ENCODE data around the gene IQCK.
"Not testable (repeated sequence)": the region's sequence is repeated elsewhere in the genome, so short reads cannot be mapped to it uniquely, and the experiment has no call there.

IQCK gene

GRCh38 chr16:19760356-19761060 is 42.4 kb downstream of the IQCK start:
- no peak for DNase-seq

GRCh38 chr16:19765860-19766553 is 47.9 kb downstream of the IQCK start:
- DNase-seq = peak; percentile 68 to 87 (median 78)

DNA sequence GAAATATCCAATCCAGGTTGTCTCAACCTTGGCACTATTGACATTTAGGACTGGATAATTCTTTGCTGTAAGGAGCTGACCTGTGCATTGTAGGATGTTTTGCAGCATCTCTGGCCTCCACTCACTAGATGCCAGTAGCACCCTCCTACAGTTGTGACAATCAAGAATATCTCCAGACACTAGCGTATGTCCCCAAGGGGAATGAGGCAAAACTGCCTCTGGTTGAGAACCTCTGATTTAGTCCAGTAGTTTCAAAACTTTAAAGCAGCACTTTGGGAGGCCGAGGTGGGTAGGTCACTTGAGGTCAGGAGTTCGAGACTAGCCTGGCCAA is 48.4 kb downstream of the IQCK start:
- peak in 1 of 4 experiments; percentile 3 for DNase-seq

GRCh38 chr16:19766988-19767387 is 48.9 kb downstream of the IQCK start:
- no peak for DNase-seq

GRCh38 chr16:19767497-19767896 is 49.4 kb downstream of the IQCK start:
- no peak for DNase-seq

DNA sequence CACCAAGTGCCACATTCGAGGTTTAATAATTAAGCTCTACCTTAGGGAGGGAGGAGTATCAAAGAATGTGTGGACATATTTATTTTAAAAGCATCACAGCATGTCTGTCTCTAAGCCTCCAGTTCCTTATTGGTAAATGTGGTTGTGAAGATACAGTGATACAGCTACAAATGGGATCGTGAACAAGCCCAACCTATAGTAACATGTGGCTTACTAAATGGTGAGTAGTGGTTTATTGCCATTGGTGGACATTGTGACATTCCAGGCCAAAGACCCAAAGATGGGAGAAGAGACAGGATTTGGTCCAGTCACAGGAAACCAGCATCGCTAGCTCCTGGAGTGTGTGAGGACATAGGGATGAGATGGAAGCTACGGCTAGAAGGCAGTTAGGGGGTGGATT is 51.2 kb downstream of the IQCK start:
- DNase-seq = no peak

- no peak for DNase-seq
Observed at GRCh38 chr16:19771040-19771439, 53.0 kb downstream of the IQCK start.

DNA sequence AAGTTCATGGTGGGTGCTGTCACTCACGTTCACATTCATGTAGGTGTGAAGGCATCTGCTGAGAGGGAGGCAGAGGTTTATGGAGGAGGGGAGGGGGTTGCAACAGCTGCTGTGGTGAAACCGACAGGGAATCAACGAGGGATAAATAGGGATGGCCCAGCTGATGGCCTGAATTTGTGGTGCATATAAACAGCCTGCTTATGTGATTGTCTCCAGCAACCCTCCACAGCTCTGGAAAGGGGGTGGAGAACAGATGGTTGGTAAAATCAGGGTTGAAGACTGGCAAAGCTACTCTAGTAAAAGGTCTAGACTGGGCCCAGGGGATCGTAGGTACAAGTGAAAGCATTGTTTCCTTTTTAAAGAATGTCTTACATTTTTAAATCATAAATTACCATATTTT is 53.7 kb downstream of the IQCK start:
- no peak for DNase-seq

GRCh38 chr16:19774024-19774423 is 56.0 kb downstream of the IQCK start:
- DNase-seq = no peak

DNA sequence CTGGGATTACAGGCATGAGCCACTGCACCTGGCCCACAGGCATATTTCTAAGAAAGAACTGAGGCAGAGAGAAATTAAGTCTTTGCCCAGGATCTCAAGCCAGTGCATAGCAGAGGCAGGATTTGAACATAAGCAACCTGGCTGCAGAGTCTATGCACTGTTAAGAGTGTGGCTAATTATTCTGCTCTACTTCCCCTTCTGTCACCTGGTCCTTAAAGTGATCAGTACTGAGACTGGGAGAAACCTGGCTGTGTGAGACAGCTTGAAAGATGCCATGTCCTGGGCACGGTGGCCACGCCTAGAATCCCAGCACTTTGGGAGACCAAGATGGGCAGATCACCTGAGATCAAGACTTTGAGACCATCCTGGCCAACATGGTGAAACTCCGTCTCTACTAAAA is 58.1 kb downstream of the IQCK start:
- no peak for DNase-seq

GRCh38 chr16:19776565-19776964 is 58.5 kb downstream of the IQCK start:
- DNase-seq = no peak

DNA sequence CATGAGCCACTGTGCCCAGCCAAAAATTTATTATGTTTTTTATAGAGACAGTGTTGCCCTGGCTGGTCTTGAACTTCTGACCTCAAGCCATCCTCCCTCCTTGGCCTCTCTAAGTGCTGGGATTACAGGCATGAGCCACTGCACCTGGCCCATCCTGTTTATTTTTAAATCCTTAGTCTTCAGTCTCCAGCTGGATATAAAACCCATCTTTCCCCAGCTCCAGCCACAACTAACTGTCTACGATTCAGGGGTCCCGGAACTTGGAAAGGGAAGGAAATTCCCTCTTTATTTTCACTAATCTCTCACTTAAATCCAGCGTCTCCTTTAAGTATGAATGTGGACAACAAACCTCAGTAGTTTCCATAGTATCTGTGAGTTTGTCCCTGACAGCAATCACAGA is 62.2 kb downstream of the IQCK start:
- DNase-seq = no peak

GRCh38 chr16:19781226-19781625 is 63.2 kb downstream of the IQCK start:
- DNase-seq = no peak

- no peak for DNase-seq
Observed at GRCh38 chr16:19783363-19784182, 65.5 kb downstream of the IQCK start.

DNA sequence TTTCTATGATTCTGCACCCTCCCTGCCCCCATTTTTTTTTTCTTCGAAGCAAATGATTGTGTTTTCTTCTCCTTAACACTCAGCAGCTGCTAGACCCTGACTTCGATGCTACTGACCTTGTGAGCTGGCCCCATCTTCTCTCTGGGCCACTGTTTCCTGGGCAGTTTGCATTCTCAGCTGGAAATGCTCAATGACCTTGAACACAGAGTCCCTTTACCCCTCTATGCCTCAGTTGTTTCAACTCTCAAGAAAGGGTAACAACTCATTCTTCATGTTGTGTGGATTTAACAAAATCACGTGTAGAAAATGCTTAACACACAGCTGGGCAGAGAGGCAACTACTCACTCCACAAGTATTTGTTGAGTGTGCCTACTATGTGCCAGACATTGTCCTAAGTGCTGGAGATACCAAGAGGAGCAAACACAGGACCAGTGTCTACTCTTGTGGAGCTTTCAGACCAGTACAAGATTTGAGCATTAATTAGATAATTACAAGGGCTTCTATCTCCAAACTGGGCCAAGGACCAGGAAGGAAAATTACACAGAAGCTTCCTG is 66.2 kb downstream of the IQCK start:
- no peak for DNase-seq

- no peak for DNase-seq
Observed at GRCh38 chr16:19785081-19785480, 67.0 kb downstream of the IQCK start.

GRCh38 chr16:19785512-19786130 is 67.5 kb downstream of the IQCK start:
- DNase-seq = no peak

DNA sequence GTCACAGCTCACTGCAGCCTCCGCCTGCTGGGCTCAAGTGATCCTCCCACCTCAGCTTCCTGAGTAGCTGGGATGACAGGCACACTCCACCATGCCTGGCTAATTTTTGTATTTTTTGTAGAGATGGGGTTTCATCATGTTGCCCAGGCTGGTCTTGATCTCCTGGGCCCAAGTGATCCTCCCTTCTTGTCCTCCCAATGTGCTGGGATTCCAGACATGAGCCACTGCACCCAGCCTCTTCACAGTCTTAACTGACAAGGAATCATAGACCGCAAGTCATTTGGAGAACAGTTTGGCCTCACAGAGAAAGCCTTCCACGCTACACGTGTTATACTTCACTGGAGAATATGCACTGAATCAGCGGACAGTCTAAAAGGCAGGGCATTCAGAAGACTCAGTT is 83.3 kb downstream of the IQCK start:
- not testable (repeated sequence) for DNase-seq

DNA sequence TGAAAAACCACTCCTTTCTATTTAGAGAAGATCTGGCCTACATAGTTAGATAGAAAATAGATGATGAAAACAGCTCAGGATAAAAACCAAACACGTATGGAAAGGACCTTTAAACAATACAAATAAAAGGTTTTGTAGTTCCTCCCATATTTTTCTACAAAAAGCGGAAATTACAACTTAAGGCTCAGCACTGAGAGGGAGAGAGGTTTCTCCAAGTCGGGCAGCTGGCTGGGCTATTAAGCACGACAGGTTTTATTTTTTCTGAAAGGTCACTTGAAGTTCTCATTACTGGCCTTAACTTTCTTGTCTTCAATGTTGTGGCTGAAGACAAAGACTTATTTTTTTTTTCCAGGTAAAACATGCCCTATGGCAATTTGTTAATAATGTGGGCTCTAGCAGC is 83.8 kb downstream of the IQCK start:
- DNase-seq = not testable (repeated sequence)

GRCh38 chr16:19802612-19803011 is 84.5 kb downstream of the IQCK start:
- DNase-seq = no peak

DNA sequence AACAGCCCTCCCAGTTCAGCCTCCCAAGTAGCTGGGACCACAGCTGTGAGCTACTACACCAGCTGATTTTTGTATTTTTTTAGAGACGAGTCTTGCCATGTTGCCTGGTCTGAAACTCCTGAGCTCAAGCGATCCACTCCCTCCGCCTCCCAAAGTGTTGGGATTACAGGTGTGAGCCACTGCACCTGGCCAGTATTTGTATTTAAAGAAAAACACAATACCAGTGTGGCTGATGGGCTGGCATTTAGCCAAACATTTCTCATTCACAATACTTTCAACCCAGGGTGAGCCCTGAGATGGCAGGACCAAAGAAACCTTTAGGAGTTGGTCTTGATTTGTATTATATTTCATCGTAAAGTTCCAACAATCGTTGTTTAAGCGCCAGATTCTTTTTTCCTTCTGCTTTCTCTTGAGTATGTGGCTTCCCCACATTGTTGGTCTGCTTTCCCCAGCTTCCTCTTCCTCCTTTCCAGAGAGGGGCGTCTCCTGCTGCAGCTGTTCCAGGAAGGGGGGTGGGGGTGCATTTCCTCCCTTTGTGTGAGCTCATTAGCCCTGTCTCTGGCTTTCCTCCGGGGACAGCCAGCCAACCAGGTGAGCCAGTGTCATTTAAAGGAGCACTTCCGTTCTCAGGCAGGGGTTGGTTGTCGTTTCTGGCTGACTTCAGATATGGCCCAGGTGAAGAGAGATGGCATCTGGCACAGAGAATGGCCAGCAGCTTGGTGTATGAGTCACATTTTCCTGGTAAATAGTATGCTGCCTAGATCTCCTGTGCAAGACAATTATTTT is 86.7 kb downstream of the IQCK start:
- DNase-seq = peak; percentile 54 to 79 (median 71)

All from suppressor macrophage (primary cell).